ENCODE measurements around the gene PCK1.

PCK1 gene

GRCh38 chr20:57601737-57602136 is 40.8 kb downstream of the PCK1 start:
- no peak for DNase-seq (ENCODE audit: extremely low read depth, insufficient read length)
- no peak overlapping the region for H3K4me3 ChIP-seq (replicated peaks; ENCODE audit: low read depth, low read length)
- no peaks in the 10 kb centered on the region for H3K27me3 ChIP-seq (replicated peaks; ENCODE audit: control insufficient read depth, insufficient read depth, low read length)
- TF ChIP-seq, protein P1, sequence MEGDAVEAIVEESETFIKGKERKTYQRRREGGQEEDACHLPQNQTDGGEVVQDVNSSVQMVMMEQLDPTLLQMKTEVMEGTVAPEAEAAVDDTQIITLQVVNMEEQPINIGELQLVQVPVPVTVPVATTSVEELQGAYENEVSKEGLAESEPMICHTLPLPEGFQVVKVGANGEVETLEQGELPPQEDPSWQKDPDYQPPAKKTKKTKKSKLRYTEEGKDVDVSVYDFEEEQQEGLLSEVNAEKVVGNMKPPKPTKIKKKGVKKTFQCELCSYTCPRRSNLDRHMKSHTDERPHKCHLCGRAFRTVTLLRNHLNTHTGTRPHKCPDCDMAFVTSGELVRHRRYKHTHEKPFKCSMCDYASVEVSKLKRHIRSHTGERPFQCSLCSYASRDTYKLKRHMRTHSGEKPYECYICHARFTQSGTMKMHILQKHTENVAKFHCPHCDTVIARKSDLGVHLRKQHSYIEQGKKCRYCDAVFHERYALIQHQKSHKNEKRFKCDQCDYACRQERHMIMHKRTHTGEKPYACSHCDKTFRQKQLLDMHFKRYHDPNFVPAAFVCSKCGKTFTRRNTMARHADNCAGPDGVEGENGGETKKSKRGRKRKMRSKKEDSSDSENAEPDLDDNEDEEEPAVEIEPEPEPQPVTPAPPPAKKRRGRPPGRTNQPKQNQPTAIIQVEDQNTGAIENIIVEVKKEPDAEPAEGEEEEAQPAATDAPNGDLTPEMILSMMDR (IDR thresholded peaks at IDR 0.05; ENCODE audit: insufficient read depth, low read length, poor library complexity, severe bottlenecking) = no peak
- no peaks in the 10 kb centered on the region for H3K36me3 ChIP-seq (ENCODE audit: control insufficient read depth, insufficient read depth, low read length)

GRCh38 chr20:57603120-57603519 is 42.2 kb downstream of the PCK1 start:
- Histone ChIP-seq H3K4me3 (replicated peaks; ENCODE audit: low read depth, low read length) (no peak overlapping the region), H3K27me3 (replicated peaks; ENCODE audit: control insufficient read depth, insufficient read depth, low read length) (no peaks in the 10 kb centered on the region), H3K36me3 (ENCODE audit: control insufficient read depth, insufficient read depth, low read length) (no peaks in the 10 kb centered on the region)
- DNase-seq (ENCODE audit: extremely low read depth, insufficient read length) = no peak
- TF ChIP-seq, protein P1 (IDR thresholded peaks at IDR 0.05; ENCODE audit: insufficient read depth, low read length, poor library complexity, severe bottlenecking) = no peak

GRCh38 chr20:57605045-57605444 is 44.1 kb downstream of the PCK1 start:
- no peak for DNase-seq (ENCODE audit: extremely low read depth, insufficient read length)
- H3K36me3 ChIP-seq (ENCODE audit: control insufficient read depth, insufficient read depth, low read length) = no peaks in the 10 kb centered on the region
- H3K27me3 ChIP-seq (replicated peaks; ENCODE audit: control insufficient read depth, insufficient read depth, low read length) = no peaks in the 10 kb centered on the region
- no peak overlapping the region for H3K4me3 ChIP-seq (replicated peaks; ENCODE audit: low read depth, low read length)
- TF ChIP-seq, protein P1 (IDR thresholded peaks at IDR 0.05; ENCODE audit: insufficient read depth, low read length, poor library complexity, severe bottlenecking) = no peak

DNA sequence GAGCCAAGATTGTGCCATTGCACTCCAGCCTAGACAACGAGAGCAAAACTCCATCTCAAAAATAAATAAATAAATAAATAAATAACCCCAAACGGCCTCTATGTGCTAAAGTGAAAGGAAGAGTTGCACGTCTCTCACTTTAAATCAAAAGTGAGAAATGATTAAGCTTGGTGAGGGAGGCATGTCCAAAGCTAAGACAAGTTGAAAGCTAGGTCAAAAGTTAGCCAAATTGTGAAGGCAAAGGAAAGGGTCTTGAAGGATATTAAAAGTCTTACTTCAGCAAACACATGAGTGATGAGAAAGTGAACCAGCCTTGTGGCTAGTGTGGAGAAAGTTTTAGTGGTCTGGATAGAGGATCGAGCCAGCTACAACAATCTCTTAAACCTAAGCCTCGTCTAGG is 45.0 kb downstream of the PCK1 start:
- no peak for DNase-seq (ENCODE audit: extremely low read depth, insufficient read length)
- H3K4me3 ChIP-seq (replicated peaks; ENCODE audit: low read depth, low read length) = no peak overlapping the region
- H3K36me3 ChIP-seq (ENCODE audit: control insufficient read depth, insufficient read depth, low read length) = no peaks in the 10 kb centered on the region
- no peaks in the 10 kb centered on the region for H3K27me3 ChIP-seq (replicated peaks; ENCODE audit: control insufficient read depth, insufficient read depth, low read length)
- TF ChIP-seq, protein P1 (IDR thresholded peaks at IDR 0.05; ENCODE audit: insufficient read depth, low read length, poor library complexity, severe bottlenecking) = no peak

DNA sequence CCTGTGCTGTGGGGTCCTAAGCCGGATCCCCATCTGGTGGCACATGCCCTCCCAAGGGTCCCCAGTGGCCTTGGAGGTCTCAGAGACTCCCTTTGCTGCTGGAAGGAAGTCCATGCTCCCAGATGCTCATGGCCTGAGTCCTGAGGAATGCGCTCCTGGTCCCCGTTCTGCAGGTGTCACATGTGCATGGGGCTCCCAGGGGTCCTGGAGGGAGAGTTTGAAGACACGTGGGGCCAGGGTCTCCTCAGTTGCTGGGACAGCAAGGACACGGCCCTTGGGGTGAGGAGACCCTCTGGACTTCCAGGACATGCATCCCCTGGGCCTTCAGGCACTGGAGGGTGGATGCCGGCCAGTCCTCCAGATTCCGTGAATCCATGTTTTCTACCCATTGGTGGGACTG is 47.6 kb downstream of the PCK1 start:
- no peaks in the 10 kb centered on the region for H3K27me3 ChIP-seq (replicated peaks; ENCODE audit: control insufficient read depth, insufficient read depth, low read length)
- no peak for DNase-seq (ENCODE audit: extremely low read depth, insufficient read length)
- TF ChIP-seq, protein P1 (IDR thresholded peaks at IDR 0.05; ENCODE audit: insufficient read depth, low read length, poor library complexity, severe bottlenecking) = no peak

More for the DNA sequence above, 47.6 kb downstream of the PCK1 start:
- Histone ChIP-seq H3K36me3 (ENCODE audit: control insufficient read depth, insufficient read depth, low read length) (no peaks in the 10 kb centered on the region; the same call in 1 of the 2 replicates), H3K4me3 (replicated peaks; ENCODE audit: low read depth, low read length) (no peak overlapping the region)
